Thyroid gland (tissue), 4 donors: ENCODE results near the gene BLCAP. TPM values are rescaled to one million over a fixed set of nuclear protein-coding genes. Genes with fewer than 3 reads are reported as not detected.
A peak's percentile ranks its signal among the peaks of the same experiment; 100 is the strongest.

Experiments used
- DNase-seq, 2 donors: peaks; one replicate each; pipeline ENCODE4 v3.0.0-alpha.2; 2019
- H3K27ac ChIP-seq, 3 donors: fragments of 200-600 bp; sonication (generic); 1 replicate in 2 of 3; 2 replicates in 1 of 3; pipeline ENCODE4 v1.5.1; 2016 to 2019; ENCODE audit warnings: mild to moderate bottlenecking in 1 of 3, moderate library complexity in 1 of 3
- H3K27me3 ChIP-seq: fragments of 200-600 bp; sonication (generic); one replicate; pipeline ENCODE4 v1.5.1; 2019
- H3K36me3 ChIP-seq, 2 donors: fragments of 200-600 bp; sonication (generic); one replicate each; pipeline ENCODE4 v1.5.1; 2016 to 2019
- H3K4me1 ChIP-seq, 2 donors: fragments of 200-600 bp; sonication (generic); one replicate each; pipeline ENCODE4 v1.5.1; 2017 to 2019
- H3K4me3 ChIP-seq, 3 donors: fragments of 200-600 bp; sonication (generic); replicated peaks in 1 of 3; 1 replicate in 2 of 3; 2 replicates in 1 of 3; pipeline ENCODE4 v1.5.1; 2016; ENCODE audit warnings: mild to moderate bottlenecking in 1 of 3
- H3K9me3 ChIP-seq: fragments of 200-600 bp; sonication (generic); one replicate; pipeline ENCODE4 v1.5.1; 2017
- POLR2A ChIP-seq, 2 donors: fragments of 450-650 bp; IDR thresholded peaks; one replicate each; pipeline ENCODE4 v1.6.1; 2017; ENCODE audit warnings: antibody characterized with exemption in 2 of 2, mild to moderate bottlenecking in 2 of 2, moderate library complexity in 1 of 2
- WGBS, 2 donors: methylation state at CpG; one replicate each; pipeline ENCODE4 v1.1.5; 2017; 5-methylcytosine and 5-hydroxymethylcytosine counted together
- intact Hi-C: fragments of 100-400 bp; cut with DNase I; formaldehyde crosslinking; loops from one replicate; pipeline ENCODE4 v1.15.1; 2023
- total RNA-seq, 4 donors: library from RNA; depleted of rRNA; stranded (reverse); fragments of >200 nt; gene quantifications; one replicate each; pipeline ENCODE4 v1.2.3, GENCODE V29; 2016
- TF ChIP-seq, protein P1 (sequence below), 6 experiments: fragments of 200-600 bp in 3 of 6; fragments of 450-650 bp in 3 of 6; sonication (generic) in 3 of 6; IDR thresholded peaks; one replicate each; pipeline ENCODE4 v1.5.1; 2016 to 2019; ENCODE audit warnings: antibody characterized with exemption in 6 of 6, mild to moderate bottlenecking in 2 of 6, inconsistent platforms in 1 of 6, moderate library complexity in 1 of 6

The BLCAP gene
- total RNA-seq, 4 donors from 2014 or later, result 56.6 to 80.3 (median 64.5) TPM

DNA sequence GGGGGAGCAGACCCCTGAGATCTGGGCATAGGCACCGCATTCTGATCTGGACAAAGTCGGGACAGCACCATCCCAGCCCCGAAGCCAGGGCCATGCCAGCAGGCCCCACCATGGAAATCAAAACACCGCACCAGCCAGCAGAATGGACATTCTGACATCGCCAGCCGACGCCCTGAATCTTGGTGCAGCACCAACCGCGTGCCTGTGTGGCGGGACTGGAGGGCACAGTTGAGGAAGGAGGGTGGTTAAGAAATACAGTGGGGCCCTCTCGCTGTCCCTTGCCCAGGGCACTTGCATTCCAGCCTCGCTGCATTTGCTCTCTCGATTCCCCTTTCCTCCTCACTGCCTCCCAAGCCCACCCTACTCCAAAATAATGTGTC lies 4.7 kb downstream of the BLCAP start:
- WGBS, 2 donors, result 86 to 89% methylated on average over 12 to 13 of the region's 13 CpGs
- H3K27ac ChIP-seq, result no peak overlapping the region

DNA sequence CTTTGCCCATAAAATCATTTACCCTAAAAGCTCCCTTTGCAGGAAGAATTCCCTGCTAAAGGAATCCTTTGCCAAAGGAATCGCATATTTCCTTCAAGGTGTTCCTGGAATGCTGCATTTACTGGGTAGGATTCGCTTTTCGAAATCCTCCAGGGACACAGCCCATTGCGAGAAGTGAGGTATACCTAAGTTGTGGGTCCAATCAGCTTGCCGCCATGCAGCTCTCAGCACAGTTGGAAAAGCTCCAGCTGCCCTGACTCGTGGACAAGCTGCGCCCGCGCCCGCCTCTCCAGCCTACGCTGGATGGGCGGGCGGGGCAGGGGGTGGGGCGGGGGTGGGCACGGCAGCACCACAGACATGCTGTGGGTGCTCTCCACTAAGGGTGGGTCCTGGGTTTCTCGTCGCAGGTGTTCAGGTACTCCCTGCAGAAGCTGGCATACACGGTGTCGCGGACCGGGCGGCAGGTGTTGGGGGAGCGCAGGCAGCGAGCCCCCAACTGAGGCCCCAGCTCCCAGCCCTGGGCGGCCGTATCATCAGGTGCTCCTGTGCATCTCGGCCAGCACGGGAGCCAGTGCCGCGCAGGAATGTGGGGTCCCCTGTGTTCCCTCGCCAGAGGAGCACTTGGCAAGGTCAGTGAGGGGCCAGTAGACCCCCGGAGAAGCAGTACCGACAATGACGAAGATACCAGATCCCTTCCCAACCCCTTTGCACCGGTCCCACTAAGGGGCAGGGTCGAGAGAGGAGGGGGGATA lies 5.2 kb downstream of the BLCAP start:
- 58 to 77% methylated on average over 6 to 26 of the region's 36 CpGs for WGBS, 2 donors
- Histone ChIP-seq H3K27ac (no peak overlapping the region), H3K27me3 (no peaks in the 10 kb centered on the region), H3K4me1 (peaks cover 22 to 36% of the 10 kb centered on the region in 2 donors), H3K9me3 (no peaks in the 10 kb centered on the region), H3K4me3 (no peak overlapping the region), H3K36me3 (peaks cover 5 to 15% of the 10 kb centered on the region in 2 donors)
- TF ChIP-seq, protein P1, sequence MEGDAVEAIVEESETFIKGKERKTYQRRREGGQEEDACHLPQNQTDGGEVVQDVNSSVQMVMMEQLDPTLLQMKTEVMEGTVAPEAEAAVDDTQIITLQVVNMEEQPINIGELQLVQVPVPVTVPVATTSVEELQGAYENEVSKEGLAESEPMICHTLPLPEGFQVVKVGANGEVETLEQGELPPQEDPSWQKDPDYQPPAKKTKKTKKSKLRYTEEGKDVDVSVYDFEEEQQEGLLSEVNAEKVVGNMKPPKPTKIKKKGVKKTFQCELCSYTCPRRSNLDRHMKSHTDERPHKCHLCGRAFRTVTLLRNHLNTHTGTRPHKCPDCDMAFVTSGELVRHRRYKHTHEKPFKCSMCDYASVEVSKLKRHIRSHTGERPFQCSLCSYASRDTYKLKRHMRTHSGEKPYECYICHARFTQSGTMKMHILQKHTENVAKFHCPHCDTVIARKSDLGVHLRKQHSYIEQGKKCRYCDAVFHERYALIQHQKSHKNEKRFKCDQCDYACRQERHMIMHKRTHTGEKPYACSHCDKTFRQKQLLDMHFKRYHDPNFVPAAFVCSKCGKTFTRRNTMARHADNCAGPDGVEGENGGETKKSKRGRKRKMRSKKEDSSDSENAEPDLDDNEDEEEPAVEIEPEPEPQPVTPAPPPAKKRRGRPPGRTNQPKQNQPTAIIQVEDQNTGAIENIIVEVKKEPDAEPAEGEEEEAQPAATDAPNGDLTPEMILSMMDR (IDR thresholded peaks at IDR 0.05), result no peak
- no peak for TF ChIP-seq POLR2A (IDR thresholded peaks at IDR 0.05)
- DNase-seq, result peak; percentile 76 to 78
- intact Hi-C loops, result no loop called here

More for the DNA sequence above, 4.7 kb downstream of the BLCAP start:
- Histone ChIP-seq H3K27me3 (no peaks in the 10 kb centered on the region), H3K4me3 (no peak overlapping the region), H3K4me1 (peaks cover 22 to 36% of the 10 kb centered on the region in 2 donors), H3K9me3 (no peaks in the 10 kb centered on the region), H3K36me3 (peaks cover 4 to 10% of the 10 kb centered on the region in 2 donors)
- TF ChIP-seq, protein P1 (IDR thresholded peaks at IDR 0.05), result no peak
- TF ChIP-seq POLR2A (IDR thresholded peaks at IDR 0.05), result no peak
- DNase-seq, result peak in 1 of 2 donors; percentile 6
- intact Hi-C loops, result no loop called here

DNA sequence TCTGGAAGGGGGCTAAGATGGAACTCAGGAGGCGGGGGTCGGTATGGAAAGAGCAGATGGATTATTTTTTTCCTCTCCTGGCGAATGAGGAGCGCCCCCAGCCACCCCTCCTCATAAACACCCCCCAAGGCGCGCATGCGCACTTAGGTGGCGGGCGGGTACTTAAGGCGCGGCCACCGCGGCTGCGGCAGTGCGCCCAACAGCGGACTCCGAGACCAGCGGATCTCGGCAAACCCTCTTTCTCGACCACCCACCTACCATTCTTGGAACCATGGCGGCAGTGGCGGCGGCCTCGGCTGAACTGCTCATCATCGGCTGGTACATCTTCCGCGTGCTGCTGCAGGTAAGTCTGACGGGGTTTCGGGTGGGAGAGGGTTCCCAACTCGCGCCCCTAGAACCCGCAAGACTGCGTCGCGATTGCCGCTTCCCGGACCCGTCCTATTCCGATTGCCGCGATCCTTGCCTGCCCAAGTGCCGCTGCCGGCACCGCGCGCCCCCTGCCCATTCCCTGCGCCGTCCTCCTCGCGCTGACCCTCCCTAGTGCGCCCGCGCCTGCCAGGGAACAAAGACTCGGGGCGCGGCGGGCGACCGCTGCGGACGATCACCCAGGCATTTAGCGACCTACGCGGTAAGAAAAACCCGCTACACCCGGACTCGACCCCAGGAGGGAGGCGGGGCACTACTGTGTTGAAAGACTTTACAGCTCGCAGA lies 6.5 kb downstream of the BLCAP start, which contains the start of gene NNAT:
TSS of gene NNAT (plus strand) at position 190 of the 711 bp plus-strand sequence. CDS start at position 272, 82 bp downstream.
- 76 to 78% methylated on average over 68 to 69 of the region's 69 CpGs for WGBS, 2 donors
- intact Hi-C loops, result no loop called here
- no peak for TF ChIP-seq POLR2A (IDR thresholded peaks at IDR 0.05)
- TF ChIP-seq, protein P1 (IDR thresholded peaks at IDR 0.05), result no peak
- no peaks in the 10 kb centered on the region for H3K27me3 ChIP-seq
- peaks cover 17 to 32% of the 10 kb centered on the region in 2 donors for H3K4me1 ChIP-seq
- no peak within 1 kb of the TSS for H3K27ac ChIP-seq
- H3K9me3 ChIP-seq, result no peaks in the 10 kb centered on the region
- peaks cover 7 to 16% of the 10 kb centered on the region in 2 donors for H3K36me3 ChIP-seq
- DNase-seq, result peak in 1 of 2 donors; percentile 5
- no peak within 1 kb of the TSS for H3K4me3 ChIP-seq

DNA sequence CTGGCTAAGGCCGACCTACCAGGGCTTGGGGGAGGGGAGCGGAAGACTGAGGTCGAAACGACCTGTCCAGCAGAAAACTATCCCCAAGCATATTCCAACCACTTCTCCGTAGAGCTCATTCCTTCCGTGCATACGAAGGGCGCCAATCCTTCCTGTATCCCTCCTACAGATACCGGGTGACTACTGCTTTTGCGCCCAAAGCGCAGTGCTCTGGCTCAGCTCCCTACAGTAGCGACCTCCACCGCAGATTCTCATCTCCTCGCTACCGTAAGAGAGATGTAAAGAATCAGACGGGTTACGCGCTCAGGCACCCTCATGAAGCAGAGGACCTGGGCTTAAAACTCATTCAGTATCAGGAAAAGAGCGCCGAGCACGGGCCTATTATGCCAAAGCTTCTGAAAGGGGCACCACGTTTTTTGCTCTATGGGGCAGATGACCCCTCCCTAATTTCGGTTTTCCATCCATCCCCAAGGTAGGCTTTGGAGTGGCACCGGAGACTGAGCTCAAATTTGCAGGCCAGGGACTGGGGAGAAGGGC lies 7.2 kb downstream of the BLCAP start:
- DNase-seq, result no peak
- 80 to 94% methylated on average over 22 to 24 of the region's 24 CpGs for WGBS, 2 donors
- H3K36me3 ChIP-seq, result peaks cover 7 to 16% of the 10 kb centered on the region in 2 donors
- H3K9me3 ChIP-seq, result no peaks in the 10 kb centered on the region
- H3K4me1 ChIP-seq, result peaks cover 10 to 25% of the 10 kb centered on the region in 2 donors
- TF ChIP-seq, protein P1 (IDR thresholded peaks at IDR 0.05), result no peak
- no peak for TF ChIP-seq POLR2A (IDR thresholded peaks at IDR 0.05)
- no peak overlapping the region for H3K27ac ChIP-seq
- H3K27me3 ChIP-seq, result no peaks in the 10 kb centered on the region
- H3K4me3 ChIP-seq, result no peak overlapping the region
- intact Hi-C loops, result no loop called here
